Measurements from ENCODE around the gene GARNL3.

Gene GARNL3

DNA sequence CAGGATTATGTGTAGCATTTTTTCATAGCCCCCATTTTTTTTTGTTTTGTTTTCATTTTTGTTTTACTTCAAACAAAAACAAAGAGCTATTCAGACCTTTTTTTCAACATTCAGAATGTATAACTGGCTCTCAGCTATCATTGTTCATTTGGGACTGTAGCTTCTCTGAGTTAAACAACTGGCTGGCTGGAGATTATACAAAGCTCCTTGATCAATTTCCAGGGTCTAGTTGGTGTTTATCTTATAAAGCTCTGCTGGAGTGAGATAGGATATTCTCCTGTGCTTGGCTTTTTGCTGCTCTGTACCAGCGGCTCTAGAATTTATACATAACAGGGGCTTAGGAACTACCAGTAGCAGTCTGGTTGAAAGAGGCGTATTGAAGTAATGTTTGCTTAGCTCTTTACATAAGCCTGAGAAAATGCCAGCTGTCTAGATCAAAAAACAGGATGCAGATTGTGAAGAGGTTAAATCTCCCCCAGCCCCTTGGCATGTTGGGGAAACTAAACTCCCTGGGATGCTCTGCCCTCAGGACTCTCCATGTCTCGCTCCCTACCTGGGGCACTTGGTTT lies 15.2 kb downstream of the GARNL3 start:
- DNase-seq, result no peak

DNA sequence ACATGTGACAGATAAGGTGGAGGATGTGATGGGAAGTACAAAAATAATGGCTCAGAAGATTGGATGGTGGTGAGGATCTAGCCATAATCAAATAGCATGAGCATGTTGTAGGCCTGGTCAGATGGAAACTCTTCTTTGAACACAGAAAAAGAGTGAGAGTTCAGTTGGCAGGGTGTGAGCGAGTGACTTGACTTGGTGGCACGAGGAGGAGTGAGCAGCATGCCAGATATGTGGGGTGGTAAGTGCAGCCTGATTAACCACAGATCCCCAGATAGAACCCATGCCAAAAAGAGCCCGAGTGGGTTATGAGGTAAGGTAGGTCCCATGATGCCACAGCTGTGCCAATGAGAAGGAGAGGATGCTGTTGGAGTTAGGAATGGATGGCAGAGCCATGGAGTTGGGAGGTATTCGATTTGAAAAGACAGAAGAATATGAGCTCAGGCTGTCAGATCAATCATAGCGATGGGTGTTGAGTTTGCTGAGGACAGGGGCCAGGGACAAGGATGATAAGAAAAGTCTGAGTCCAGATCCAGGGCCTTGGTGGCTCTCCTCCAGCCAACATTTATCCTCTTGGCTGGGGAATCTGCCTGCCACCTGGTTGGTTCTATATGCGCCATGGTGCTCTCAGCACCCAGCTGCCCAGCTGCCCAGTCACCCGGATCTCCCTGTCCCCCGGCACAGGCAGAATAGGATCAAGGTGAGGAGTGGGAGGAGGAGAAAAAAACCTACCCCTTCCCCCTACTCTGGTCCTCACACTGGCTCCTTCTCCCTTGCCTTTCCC lies 16.5 kb downstream of the GARNL3 start:
- DNase-seq, result no peak

DNA sequence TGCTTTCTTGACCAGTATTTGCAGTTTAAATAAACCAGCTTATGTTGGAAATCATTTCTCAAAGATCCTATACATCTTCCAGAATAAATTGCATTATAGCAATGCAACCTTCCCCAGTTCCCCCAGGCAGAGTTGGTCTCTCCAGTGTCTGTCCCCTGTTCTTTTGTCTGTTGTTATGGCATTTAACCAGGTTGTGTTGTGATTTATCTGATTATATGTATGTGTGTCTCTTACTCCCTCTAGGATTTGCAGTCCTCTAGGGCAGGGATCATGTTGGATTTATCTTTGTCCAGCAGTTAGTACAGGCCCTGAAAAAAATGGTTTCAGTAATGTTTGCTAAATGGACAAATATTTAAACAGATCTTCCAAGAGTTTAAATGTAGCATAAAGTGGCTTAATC lies 17.3 kb downstream of the GARNL3 start:
- DNase-seq, result no peak

- DNase-seq, result no peak
These were observed 18.0 kb downstream of the GARNL3 start for GRCh38 chr9:127282611-127283010.

DNA sequence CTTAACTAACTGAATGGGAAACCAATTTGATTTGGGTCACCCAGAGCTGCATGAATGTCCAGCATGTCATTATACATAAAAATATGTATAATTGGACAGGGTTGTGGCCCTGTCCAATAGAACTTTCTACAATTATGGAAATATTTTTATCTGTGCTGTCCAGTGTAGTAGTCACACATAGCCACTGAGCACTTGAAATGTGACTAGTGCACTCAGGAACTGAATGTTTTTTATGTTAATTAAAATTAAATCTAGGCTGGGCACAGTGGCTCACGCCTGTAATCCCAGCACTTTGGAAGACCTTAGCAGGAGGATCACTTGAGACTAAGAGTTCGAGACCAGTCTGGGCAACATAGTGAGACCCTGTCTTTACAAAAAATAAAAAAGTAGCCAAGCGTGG lies 18.6 kb downstream of the GARNL3 start:
- DNase-seq, result no peak

- no peak for DNase-seq
These were observed 19.4 kb downstream of the GARNL3 start for GRCh38 chr9:127283917-127284497.

DNA sequence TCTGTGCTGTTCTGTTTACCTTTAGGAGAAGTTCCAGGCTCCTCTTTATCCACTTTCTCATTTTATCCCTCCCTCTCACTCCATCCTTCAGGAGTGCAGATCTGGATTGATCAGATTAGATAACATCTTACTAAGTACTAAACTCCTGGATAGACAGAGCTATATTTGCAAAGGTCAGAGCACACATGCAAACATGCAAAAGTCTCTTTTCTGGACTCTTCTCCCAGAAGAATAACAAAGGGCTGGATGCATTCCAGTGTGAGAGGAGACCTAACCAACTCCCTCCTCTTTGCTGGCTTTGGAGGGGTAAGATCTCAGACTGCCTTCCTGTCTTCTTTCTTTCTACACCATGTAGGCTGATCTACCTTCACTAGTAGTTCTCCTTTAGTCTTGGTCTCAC lies 21.4 kb downstream of the GARNL3 start:
- DNase-seq, result no peak

GRCh38 chr9:127290561-127291065 lies 26.0 kb downstream of the GARNL3 start:
- no peak for DNase-seq

DNA sequence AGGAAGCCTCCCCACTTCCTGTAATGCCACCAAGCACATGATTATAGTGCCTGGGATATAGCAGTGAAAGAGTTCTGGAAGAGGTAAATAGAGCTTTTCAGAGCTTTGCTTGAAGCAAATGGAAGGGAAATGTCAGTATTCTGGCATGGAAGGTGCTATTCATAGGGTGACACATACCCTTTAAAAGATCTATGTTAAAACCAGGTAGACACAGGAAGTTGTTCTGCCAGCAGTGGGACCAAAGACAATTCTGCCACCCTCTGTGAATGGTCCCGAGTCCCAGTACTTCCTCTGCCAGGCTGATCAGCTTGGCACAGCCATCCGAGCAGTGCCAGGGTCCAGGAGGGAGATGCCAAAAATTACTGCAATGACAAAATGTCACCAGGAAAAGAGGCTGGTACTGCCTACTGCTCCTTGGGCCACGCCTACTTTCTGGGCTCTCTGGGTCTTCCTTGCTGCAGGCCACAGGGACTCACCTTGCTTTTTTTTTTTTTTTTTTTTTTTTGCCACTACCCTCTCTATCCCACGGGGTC lies 26.7 kb downstream of the GARNL3 start:
- DNase-seq, result no peak

DNA sequence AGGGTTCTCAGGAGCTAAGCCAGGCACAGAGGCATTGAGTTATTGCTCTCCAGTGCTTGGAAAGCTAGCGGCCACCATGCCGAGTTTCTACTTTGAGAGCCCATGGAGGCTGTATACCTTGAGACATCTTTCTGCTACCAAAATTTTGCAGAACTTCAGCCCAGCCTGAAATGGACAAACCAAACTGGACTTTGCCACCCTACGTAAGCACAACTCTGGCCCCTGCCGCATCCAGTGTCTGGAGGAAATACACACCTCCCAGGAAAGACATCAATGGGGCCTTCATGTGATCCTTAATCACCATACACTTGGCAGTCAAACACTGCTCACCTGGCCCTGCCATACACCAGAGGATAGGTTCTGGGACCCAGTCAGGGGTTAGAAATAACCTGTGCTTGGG lies 27.8 kb downstream of the GARNL3 start:
- DNase-seq, result no peak

DNA sequence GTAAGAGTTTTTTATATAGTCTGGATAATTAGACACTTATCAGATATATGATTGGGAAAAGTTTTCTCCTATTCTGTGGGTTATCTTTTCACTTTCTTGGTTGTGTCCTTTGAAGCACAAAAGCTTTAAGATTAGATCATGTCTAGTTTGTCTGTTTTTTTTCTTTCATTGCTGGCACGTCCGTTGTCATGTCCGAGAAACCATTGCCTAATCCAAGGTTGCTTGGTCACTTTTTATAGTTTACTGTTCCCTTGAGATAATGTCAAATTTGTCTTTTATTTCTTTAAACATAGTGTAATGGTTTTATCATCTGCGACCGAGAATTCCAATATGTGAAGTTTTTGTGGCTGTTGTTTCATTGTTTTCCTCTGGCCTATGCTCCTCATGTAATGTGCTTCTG lies 28.8 kb downstream of the GARNL3 start:
- DNase-seq, result no peak

DNA sequence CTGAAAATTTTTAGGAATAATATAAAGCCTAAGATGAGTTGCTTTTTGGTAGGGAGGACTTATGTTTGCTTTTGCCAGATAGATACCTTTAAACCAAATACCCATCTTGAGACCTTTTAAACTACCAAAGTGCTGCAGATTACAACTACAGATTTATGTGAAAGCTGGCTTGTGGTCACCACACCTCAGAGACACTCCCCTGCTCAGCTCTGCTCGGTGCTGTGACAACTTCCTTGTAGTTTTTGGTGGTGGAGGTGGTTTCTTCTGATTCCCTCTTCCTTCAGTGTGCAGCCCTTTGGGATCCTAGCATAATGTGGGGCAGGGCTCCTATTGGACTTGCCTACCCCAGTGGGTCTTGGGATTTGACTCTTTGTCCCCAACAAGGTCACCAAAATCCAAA lies 29.2 kb downstream of the GARNL3 start:
- no peak for DNase-seq

DNA sequence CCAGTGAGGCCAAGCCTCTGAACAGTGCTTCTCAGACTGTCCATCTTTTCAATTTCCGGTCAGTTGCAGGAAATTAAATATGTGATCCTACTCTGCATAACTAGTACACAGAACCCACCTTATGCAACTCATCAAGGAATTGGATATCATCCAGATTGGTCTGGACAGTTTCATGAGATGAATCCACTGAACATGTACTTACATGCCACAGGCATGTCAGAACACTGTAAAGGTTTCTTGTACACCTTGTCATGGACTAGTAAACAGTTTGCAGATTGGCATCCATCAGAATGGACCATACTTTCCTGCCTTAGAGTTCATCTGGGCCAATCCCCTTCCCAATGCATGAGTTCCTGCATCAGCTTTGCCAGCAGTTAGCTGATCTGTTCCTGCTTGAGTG lies 30.4 kb downstream of the GARNL3 start:
- no peak for DNase-seq

DNA sequence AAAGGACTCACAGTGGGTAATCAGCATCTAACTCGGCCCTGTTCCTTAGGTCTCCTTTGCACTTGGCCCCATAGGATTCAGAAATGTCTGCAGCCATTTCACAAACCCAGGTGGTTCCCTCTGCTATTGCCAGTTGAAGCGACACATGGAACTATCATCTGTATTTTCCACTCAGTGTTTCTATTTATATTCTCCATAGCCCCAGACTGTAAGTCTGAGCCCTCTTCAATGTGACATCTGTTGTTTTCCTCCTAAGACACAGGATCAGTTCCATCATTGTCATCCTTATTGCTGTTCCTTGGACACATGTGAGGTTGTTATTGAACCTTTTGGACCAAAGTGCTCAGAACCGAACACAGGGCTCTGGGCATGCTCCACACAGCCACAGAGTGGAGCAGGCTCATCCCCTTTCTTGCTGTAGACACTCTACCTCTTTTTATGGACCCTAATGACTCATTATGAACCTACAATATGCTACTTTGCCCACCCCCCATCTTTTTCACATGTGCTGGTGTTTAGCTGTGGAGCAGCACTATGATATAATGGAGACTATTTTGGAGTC lies 36.4 kb downstream of the GARNL3 start:
- no peak for DNase-seq

DNA sequence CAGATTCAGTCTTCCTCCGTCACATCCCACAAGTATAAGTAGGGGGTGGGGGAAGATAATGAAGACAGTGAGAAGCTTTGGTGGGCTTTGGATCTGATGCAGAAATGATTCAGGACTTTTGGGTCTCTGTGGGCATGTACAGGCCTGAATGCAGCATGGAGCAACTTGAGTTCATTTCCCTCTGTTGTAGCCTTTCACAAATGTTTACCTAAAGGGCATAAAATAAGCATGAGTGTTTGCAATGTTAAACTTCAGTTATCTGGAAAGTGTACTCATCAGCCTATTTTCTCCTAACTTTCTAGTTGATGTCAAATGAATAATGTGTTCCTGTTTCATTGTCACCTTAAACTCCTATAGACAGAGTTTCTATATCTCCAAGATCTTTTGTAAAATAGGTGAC lies 39.3 kb downstream of the GARNL3 start:
- DNase-seq, result no peak

GRCh38 chr9:127305206-127305837 lies 40.7 kb downstream of the GARNL3 start:
- DNase-seq, result no peak

DNA sequence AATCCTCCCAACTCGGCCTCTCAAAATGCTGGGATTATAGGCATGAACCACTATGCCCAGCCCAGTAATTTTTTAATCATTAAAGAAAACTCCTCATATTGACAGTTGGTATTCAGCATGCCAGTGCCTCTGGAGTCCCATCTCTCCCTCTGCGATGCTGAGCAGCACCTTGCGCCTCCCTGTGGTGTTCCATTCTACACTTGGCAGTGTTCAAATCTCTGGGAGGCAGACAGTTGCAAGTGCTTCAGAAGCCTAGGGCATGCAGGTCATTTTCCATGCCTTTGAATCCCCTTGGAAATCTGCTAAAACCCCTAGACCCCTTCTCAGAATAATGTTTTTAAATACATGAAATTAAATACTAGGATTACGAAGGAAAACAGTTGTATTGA lies 41.3 kb downstream of the GARNL3 start:
- DNase-seq, result no peak

- no peak for DNase-seq
These were observed 43.2 kb downstream of the GARNL3 start for GRCh38 chr9:127307802-127308201.

DNA sequence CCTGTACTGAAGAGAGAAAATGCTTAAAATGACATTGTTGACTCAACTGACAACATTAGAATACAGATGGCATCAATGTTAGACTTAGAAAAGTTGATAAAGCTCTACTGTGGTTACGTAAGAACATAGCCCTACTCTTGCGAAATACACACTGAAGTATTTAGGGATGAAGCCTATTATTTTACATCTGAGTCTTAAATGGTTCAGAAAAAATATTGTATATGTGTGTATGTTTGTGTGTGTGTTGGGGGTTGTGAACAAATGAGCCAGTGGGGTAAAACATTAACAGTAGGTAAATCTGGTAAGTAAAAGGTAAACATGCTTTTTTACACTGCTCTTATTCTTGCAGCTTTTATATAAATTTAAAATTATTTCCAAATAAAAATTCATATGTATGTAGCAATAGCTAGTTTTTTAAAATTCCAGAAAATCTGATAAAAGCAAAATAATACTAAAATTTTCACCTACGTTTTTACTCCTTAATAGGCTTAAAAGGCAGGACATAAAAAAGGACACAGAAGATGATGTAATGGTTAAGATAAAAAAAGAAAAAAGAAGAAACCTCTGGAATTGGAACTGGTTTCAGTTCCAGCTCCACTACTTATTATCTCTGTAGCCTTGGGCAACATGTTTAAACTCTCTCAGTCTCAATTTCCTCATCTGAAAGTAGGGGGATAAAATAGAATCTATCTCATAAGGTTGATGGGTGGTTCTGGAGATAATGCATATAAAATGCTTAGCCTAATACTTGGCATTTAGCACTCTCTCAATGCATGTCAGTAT lies 44.3 kb downstream of the GARNL3 start:
- no peak for DNase-seq

- DNase-seq, result no peak
These were observed 45.1 kb downstream of the GARNL3 start for GRCh38 chr9:127309715-127310114.

GRCh38 chr9:127311239-127311741 lies 46.7 kb downstream of the GARNL3 start:
- no peak for DNase-seq

DNA sequence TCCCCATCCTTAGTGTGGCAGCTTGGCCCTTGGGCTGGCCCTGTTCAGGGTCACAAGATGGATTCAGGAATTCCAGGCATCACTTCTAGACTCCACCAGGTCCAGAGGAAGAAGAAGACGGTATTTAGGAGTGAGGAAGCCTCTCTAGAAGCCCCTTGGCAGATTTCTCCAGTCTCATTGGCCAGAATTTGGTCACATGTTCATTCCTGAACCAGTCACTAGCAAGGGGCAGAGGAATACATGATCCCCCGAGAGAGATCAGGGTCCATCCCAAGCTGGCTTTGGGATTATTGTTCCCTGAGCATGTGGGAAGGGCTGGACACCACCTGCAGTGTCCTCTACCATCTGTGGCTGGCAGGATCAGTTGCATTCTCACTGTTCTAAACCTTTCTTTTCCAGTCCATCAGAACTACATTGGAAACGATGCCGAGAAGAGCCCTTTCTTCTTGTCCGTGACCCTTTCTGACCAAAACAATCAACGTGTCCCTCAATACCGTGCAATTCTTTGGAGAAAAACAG lies 48.5 kb downstream of the GARNL3 start:
- no peak for DNase-seq
